GM12891 (cell line): ENCODE data around the gene ZNF473.

Experiments used
- POLR2A ChIP-seq: IDR thresholded peaks from 2 replicates; pipeline ENCODE4 v1.6.1; 2011; ENCODE audit warnings: low read depth, low read length, control low read depth
- TAF1 ChIP-seq: IDR thresholded peaks from 2 replicates; pipeline ENCODE4 v1.6.1; 2011; ENCODE audit warnings: low read depth, low read length, control low read depth

GRCh38 chr19:50058425-50058824, 32.6 kb downstream of the ZNF473 start:
- no peak for TF ChIP-seq POLR2A
- TF ChIP-seq TAF1: no peak
